Measurements from ENCODE around the gene NLRC4.
"Not testable (repeated sequence)": the region's sequence is repeated elsewhere in the genome, so short reads cannot be mapped to it uniquely, and the experiment has no call there.

NLRC4 gene, protein sequence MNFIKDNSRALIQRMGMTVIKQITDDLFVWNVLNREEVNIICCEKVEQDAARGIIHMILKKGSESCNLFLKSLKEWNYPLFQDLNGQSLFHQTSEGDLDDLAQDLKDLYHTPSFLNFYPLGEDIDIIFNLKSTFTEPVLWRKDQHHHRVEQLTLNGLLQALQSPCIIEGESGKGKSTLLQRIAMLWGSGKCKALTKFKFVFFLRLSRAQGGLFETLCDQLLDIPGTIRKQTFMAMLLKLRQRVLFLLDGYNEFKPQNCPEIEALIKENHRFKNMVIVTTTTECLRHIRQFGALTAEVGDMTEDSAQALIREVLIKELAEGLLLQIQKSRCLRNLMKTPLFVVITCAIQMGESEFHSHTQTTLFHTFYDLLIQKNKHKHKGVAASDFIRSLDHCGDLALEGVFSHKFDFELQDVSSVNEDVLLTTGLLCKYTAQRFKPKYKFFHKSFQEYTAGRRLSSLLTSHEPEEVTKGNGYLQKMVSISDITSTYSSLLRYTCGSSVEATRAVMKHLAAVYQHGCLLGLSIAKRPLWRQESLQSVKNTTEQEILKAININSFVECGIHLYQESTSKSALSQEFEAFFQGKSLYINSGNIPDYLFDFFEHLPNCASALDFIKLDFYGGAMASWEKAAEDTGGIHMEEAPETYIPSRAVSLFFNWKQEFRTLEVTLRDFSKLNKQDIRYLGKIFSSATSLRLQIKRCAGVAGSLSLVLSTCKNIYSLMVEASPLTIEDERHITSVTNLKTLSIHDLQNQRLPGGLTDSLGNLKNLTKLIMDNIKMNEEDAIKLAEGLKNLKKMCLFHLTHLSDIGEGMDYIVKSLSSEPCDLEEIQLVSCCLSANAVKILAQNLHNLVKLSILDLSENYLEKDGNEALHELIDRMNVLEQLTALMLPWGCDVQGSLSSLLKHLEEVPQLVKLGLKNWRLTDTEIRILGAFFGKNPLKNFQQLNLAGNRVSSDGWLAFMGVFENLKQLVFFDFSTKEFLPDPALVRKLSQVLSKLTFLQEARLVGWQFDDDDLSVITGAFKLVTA

DNA sequence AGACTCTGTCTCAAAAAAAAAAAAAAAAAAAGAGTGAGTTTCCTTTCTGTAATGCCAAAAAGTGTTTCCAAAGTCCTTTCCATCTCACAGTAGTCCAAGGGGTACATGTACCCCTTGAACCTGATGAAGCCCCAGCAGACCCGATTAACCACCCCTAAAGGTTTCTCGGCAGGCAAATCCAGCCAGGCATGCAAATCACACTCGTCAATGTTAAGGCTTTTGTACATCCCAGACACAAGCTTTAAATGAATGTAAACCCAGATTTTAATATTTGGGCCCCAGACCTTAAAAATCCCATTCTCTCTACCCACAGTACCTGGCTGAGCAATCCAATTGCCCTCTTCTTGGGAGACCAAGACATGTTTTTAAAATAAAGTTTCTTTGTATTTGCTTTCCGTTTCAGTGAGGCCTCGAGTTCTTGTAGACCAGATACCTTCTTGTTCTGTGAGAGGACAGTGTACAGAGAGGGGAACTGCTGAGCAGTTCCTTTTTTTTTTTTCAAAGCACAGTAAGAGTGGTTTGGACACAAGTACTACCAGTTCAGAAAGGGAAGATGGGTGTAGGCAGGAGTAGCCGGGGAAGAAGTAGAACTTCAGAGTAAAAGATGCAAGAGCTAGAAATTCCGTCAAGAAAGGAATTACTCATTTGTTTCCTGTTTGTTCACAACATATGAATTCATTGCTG, at the start of gene NLRC4:
Gene NLRC4 (minus strand): TSS at position 465 of the 684 bp plus-strand sequence. CDS start 8,111 bp downstream, outside the sequence.
- DNase-seq = no peak

GRCh38 chr2:32310577-32310976, 45.9 kb upstream of the NLRC4 start:
- DNase-seq = no peak

DNA sequence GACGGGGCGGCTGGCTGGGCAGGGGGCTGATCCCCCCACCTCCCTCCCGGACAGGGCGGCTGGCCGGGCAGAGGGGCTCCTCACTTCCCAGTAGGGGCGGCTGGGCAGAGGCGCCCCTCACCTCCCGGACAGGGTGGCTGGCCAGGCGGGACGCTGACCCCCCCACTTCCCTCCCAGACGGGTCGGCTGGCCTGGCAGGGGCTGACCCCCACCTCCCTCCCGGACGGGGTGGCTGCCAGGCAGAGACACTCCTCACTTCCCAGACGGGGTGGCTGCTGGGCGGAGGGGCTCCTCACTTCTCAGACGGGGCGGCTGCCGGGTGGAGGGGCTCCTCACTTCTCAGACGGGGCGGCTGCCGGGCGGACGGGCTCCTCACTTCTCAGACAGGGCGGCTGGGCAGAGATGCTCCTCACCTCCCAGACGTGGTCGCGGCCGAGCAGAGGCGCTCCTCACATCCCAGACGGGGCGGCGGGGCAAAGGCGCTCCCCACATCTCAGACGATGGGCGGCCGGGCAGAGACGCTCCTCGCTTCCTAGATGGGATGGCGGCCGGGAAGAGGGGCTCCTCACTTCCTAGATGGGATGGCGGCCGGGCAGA, 29.4 kb upstream of the NLRC4 start:
- DNase-seq = not testable (repeated sequence)

DNA sequence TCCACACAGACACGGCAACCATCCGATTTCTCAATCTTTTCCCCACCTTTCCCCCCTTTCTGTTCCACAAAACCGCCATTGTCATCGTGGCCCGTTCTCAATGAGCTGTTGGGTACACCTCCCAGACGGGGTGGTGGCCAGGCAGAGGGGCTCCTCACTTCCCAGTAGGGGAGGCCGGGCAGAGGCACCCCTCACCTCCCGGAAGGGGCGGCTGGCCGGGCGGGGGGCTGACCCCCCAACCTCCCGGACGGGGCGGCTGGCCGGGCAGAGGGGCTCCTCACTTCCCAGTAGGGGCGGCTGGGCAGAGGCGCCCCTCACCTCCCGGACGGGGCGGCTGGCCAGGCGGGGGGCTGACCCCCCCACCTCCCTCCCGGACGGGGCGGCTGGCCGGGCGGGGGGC, 28.8 kb upstream of the NLRC4 start:
- DNase-seq = not testable (repeated sequence)

DNA sequence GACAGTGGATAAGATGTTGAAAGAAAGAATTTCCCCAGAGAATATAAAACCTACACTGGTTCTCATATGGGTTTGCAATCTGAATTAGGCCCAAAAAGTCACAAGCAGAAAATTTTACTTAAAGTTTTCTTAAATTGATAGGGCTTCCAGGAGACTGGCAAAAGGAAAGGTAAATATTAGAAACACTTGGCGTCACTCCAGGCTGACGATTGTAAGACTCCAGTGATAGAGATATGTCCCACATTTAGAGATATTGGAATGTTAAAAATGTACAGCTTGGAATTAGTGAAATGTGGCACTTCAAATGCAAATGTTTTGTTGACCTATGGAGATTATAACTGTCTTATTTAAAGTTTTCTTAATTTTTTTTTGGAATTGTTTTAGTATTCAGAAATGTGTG, 27.1 kb upstream of the NLRC4 start:
- DNase-seq = no peak

- DNase-seq = no peak
Observed at GRCh38 chr2:32290000-32290339, 25.3 kb upstream of the NLRC4 start.

DNA sequence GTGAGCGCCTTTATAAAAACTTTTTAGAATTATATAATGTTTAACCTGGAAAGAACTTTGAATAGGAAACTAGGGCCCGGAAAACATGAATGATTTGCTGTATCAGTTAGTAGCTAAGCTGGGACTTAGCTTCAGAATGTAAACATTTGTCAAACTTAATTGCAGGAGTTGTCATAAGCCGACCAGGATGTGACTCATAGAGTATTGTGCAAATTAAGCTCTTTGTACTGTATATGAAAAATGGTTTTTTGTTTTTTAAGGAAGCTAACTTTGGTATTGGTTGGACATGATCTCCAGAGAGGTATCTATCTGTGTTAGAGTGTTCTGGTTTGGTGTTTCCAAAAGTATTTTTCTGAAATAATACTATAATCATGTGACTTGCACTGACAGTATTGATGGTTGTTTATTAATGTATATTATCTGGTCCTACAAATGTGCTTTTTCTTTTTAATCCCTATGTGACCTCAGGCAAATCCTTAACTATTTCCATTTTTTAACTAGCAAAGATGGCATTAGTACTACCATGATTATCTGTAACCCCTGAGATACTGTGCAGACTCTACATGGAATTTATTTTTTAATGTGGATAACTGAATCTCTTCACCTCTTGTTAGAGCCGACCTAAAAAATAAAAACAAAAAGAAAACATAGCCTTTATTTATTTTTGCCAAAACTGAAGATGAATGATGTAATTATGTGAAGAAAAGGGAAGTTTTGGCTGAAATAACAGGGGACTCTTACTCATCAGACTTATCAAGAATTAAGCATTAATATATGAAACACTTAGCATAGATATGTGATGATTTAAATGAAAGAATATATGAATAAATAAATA, 24.7 kb upstream of the NLRC4 start:
- DNase-seq = peak; percentile 46

DNA sequence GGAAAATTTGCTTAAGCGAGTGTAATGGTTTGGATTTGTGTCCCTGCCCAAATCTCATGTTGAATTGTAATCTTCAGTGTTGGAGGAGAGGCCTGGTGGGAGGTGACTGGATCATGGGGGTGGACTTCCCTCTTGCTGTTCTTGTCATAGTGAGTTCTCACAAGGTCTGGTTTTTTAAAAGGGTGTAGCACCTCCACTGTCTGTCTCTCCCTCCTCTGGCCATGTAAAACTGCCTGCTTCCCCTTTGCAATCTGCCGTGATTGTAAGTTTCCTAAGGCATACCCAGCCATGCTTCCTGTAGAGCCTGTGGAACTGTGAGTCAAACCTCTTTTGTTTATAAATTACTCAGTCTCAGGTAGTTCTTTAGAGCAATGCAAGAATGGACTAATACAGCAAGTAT, 19.6 kb upstream of the NLRC4 start:
- peak; percentile 56 for DNase-seq

DNA sequence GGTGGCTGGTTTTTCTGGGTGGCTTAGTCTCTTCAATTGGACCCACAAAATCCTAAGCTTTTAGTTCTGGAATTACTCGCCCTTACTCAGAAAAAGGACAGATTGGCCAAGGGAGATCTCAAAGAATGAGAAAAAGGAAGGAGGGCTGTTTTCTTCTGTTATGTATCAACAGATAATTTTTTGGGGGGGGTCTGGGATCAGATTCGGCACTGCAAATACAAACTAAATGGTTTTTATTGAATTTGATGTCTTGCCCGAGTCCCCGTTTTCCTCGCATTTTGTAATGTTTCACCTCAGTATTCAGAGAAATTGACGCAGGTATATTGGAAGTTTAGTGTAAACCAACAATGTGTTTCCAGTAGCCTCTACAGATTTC, 13.8 kb upstream of the NLRC4 start:
- DNase-seq = no peak

DNA sequence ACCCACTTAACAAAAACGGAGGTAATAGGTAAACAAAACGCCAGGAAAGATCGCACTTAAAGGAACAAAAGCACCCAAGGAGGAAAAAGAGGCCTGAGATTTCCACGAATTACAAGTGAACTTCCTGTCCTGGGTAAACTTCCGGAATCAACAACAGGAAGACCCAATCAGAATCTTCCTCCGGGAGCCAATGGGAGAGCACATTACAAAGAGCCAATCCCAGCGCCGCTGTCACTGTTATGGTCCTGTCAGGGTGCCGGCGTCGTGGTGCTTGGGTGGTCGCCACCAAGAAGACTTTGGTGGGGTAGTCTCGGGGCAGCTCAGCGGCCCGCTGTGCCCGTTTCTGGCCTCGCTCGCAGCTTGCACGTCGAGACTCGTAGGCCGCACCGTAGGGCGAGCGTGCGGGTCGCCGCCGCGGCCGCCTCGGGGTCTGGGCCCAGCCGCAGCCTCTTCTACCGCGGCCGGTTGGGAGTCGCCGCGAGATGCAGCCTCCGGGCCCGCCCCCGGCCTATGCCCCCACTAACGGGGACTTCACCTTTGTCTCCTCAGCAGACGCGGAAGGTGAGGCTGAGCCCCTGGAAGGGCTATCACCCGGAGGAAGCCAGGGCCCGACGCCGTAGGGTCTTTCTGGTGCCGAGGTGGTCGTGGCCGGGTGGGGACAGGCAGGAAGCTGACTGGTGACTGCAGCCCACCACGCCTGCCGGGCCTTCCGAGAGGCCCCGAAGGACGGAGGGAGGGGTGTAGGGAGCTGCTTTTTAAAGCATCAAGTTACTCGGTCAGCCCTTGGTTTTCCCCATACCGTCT, 13.2 kb upstream of the NLRC4 start, which contains the start of gene YIPF4:
Gene YIPF4 (plus strand): TSS at position 231 of the 804 bp plus-strand sequence. CDS start 252 bp downstream, at position 483.
- peak; percentile 83 for DNase-seq

- no peak for DNase-seq
Observed at GRCh38 chr2:32277363-32277673, 12.6 kb upstream of the NLRC4 start.

DNA sequence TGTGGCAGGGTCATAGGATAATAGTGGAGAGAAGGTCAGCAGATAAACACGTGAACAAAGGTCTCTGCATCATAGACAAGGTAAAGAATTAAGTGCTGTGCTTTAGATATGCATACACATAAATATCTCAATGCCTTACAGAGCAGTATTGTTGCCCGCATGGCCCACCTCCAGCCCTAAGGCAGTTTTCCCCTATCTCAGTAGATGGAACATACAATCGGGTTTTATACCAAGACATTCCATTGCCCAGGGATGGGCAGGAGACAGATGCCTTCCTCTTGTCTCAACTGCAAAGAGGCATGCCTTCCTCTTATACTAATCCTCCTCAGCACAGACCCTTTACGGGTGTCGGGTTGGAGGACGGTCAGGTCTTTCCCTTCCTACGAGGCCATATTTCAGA, 11.1 kb upstream of the NLRC4 start:
- DNase-seq = not testable (repeated sequence)

DNA sequence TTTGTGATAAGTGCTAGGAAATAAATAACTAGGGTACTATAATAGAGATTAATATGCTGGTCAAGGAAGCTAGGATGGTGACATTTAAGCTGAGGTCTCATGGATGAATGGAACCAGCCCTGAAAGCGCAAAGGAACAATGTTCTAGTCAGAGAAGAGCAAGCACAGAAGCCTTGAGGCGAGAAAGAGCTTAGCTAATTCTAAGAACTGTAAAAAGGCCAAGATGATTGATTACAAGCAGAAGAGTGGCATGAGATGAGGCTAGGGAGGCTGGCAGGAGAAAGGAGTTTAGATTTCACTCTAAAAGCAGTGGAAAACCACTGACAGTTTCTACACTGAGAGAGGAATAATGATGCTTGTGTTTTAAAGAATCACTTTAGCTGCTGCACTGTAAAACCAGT, 9.6 kb upstream of the NLRC4 start:
- no peak for DNase-seq

DNA sequence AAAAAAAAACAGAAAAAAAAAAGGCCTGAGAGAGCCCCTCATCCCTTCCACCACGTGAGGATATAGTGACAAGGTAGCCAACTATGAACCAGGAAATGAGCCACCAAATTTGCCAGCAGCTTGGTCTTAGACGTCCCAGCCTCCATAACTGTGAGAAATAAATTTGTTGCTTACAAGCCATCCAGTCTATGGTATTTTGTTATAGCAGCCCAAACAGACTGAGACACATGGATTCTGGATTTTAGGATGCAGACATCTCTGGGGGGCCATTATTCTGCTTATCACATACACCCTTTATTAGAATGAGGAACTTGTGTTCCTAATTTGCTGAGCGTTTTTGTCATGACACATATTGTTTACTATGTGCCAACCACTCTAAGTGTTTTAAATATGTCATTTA, 7.6 kb upstream of the NLRC4 start:
- DNase-seq = no peak

GRCh38 chr2:32271063-32271462, 6.4 kb upstream of the NLRC4 start:
- DNase-seq = no peak

DNA sequence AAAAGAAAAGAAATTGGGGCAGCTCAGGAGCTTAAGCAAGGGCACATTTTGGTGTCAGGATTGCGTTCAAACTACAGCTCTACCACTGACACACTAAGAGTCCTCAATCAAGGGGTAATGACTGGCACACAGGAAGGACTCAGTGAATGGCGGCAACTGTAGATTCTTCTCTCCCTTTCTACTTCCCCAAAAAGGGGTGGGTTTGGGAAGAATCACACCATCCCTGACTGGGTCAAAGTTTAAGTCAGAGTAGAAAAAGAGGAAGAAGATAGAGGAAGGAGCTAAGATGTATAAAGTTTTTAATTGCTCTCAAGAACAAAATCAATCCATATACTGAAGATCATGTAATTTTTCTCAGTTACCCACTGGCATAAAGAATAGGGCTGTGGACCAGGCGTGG, 2.6 kb downstream of the NLRC4 start:
- DNase-seq = no peak

DNA sequence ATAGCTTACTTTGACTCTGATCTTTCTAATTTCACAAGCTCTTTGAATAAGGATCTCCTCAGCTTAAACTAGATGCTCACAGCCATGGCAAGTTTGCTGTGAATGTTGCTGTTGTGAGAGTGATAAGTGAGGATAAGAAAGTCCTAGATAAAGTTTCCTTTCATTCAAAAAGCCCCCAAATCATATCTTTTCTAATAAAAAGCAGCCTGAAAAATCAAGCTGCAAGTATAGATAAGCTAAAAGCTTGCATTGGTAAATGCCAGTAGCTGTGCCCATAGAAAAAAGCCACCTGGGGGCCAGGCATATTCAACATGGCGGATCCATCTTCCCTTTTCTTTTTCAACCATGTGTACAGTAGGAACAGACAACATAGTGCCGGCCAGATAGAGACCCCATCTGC, 4.3 kb downstream of the NLRC4 start:
- DNase-seq = no peak

DNA sequence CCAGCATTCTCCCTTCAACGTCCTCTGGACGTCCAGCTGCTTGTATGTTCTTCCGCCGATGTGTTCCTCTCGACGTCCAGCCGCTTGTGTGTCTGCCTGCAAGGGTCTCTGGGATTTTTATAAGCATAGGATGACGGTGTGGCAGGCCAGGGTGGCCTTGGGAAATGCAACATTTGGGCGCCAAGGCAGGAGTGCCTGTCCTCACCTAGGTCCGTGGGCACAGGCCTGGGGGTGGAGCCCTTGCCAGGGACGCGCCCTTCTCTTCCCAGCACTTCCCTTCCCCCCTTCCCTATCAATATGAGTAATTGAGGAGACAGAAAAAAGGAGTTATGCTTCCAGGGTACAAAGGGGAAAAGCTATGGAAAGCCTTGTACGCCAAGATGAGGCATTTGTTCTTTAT, 6.4 kb downstream of the NLRC4 start:
- DNase-seq = no peak

DNA sequence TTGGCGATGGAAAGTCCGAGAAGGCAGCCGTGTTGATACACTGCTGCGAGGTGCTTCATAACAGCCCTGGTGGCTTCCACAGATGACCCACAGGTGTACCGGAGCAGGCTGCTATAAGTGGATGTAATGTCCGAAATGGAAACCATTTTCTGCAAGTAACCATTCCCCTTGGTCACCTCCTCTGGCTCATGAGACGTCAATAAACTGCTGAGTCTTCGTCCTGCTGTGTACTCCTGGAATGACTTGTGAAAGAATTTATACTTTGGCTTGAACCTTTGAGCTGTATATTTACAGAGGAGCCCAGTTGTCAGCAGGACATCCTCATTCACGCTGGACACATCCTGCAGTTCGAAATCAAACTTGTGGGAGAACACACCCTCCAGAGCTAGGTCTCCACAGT, 14.4 kb downstream of the NLRC4 start:
- DNase-seq = no peak

DNA sequence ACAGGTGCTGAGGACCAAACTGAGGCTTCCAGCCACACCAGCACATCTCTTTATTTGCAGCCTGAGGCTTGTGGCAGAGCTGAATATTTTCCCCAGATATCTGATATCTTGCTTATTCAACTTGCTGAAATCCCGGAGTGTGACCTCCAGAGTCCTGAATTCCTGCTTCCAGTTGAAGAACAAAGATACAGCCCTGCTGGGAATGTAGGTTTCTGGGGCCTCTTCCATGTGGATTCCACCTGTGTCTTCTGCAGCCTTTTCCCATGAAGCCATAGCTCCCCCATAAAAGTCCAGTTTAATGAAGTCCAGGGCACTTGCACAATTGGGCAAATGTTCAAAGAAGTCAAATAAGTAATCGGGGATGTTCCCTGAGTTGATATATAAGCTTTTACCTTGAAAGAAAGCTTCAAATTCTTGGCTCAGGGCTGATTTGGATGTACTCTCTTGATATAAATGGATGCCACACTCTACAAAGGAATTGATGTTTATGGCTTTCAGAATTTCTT, 14.9 kb downstream of the NLRC4 start:
- no peak for DNase-seq

GRCh38 chr2:32248299-32248698, 16.4 kb downstream of the NLRC4 start:
- DNase-seq = no peak

All from NCI-H226 (cell line).